Kidney epithelial cell (primary cell): Measurements from ENCODE around the gene HOXC12. TPM values are rescaled to one million over a fixed set of nuclear protein-coding genes. Genes with fewer than 3 reads are reported as not detected.

Experiments used
- DNase-seq: peaks from one replicate; pipeline ENCODE4 v3.0.0-alpha.2; 2010; ENCODE audit warnings: low read depth
- H3K27me3 ChIP-seq: 2 replicates; pipeline ENCODE4 v1.6.0; 2011; ENCODE audit warnings: low read length; ENCODE audit not compliant: control insufficient read depth, insufficient read depth
- H3K36me3 ChIP-seq: 2 replicates; pipeline ENCODE4 v1.5.1; 2011; ENCODE audit warnings: low read length; ENCODE audit not compliant: control insufficient read depth, insufficient read depth
- H3K4me3 ChIP-seq: 2 replicates; pipeline ENCODE4 v1.5.1; 2011; ENCODE audit warnings: low read depth, mild to moderate bottlenecking, control low read depth, low read length
- CTCF ChIP-seq: IDR thresholded peaks from 2 replicates; pipeline ENCODE4 v1.5.1; 2011; ENCODE audit warnings: mild to moderate bottlenecking, moderate library complexity, low read length, control low read depth, inconsistent platforms; ENCODE audit not compliant: insufficient read depth, poor library complexity, severe bottlenecking
- total RNA-seq: library from RNA; depleted of rRNA; stranded (reverse); fragments of >200 nt; gene quantifications from 2 replicates; pipeline ENCODE4 v1.2.3, GENCODE V29; 2015

Gene HOXC12
- total RNA-seq, 1 donor from 2014 or later, result not detected

- TF ChIP-seq CTCF, result no peak
- DNase-seq, result no peak
- Histone ChIP-seq H3K36me3 (no peaks in the 10 kb centered on the region), H3K4me3 (peak overlapping the region; percentile 62), H3K27me3 (peaks cover 39% of the 10 kb centered on the region)
These were observed 44.9 kb downstream of the HOXC12 start for GRCh38 chr12:53999559-54000115.

DNA sequence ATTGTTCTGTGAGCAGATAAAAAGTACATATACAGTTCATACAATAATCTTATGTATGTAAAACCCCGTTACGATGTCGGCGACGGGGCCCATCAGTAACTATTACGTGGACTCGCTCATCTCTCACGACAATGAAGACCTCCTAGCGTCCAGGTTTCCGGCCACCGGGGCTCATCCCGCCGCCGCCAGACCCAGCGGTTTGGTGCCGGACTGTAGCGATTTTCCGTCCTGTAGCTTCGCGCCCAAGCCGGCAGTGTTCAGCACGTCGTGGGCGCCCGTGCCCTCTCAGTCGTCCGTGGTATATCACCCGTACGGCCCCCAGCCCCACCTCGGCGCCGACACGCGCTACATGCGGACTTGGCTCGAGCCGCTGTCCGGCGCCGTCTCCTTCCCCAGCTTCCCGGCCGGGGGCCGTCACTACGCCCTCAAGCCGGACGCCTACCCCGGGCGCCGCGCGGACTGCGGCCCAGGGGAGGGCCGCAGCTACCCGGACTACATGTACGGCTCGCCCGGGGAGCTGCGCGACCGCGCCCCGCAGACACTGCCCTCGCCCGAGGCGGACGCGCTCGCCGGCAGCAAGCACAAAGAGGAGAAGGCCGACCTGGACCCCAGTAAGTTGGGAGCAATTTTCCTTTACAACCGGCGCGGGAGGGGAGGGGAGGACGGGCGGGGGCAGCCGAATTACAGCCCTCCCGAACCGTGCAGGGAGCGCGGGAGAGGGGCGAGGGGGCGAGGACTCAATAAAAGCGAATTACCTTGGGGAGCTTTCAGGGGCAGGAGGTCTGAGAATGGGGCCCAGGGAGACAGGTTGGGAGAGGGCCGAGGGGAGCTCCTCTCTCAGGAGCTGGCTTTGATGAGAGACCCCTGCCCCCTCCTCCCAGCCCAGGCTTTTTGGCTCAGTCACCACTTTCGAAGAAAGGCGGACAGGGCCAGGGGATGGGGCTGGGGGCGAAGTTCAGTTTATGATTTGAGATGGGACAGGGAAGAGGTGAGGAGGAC is 45.7 kb downstream of the HOXC12 start, which contains the start of gene HOXC9:
Gene HOXC9, plus strand, starts transcription at position 46 of the 999 bp plus-strand sequence. Its CDS starts 28 bp downstream, at position 74.
- peaks cover 33% of the 10 kb centered on the region for H3K27me3 ChIP-seq
- no peak for TF ChIP-seq CTCF

GRCh38 chr12:54001283-54002187 is 46.8 kb downstream of the HOXC12 start:
- peaks cover 29% of the 10 kb centered on the region for H3K27me3 ChIP-seq
- H3K36me3 ChIP-seq, result no peaks in the 10 kb centered on the region
- no peak for DNase-seq
- peak overlapping the region; percentile 62 for H3K4me3 ChIP-seq
- TF ChIP-seq CTCF, result no peak

More for the DNA sequence above, 45.7 kb downstream of the HOXC12 start, which contains the start of gene HOXC9:
- Histone ChIP-seq H3K4me3 (peak within 1 kb of the TSS; percentile 62), H3K36me3 (no peaks in the 10 kb centered on the region)
- DNase-seq, result no peak

- no peak for TF ChIP-seq CTCF
- Histone ChIP-seq H3K4me3 (no peak overlapping the region), H3K27me3 (peaks cover 30% of the 10 kb centered on the region), H3K36me3 (no peaks in the 10 kb centered on the region)
- DNase-seq, result no peak
These were observed 47.7 kb downstream of the HOXC12 start for GRCh38 chr12:54002278-54002914.

DNA sequence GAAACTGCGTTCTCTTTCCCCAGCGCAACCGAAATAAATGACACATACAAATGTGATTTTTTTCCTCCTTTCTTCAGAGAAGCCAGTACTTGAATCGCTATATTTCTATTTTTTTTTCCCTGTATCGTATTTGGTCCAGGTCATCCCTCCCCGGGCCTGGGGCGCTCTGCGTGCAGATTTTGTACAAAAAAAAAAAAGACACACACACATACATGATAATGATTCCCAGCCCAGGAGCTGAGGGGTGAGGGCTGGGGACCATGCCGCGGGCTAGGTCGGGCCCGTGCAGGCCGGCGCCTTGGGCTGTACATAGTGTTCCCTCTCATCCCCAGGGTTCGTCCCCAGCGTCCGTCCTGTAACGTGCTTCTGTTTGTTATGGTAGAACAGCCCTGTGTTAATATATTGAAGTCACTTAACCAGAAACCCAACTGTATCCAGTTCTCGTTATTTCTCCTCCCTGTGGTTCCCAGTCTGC is 48.2 kb downstream of the HOXC12 start:
- peaks cover 27% of the 10 kb centered on the region for H3K27me3 ChIP-seq
- TF ChIP-seq CTCF, result no peak
- DNase-seq, result no peak
- H3K4me3 ChIP-seq, result no peak overlapping the region
- H3K36me3 ChIP-seq, result no peaks in the 10 kb centered on the region
